GM06990 (cell line): Measurements from ENCODE around the gene GEN1.

ENCODE experiments used
- DNase-seq: peaks from one replicate; pipeline ENCODE4 v3.0.0-alpha.2; 2011; ENCODE audit not compliant: insufficient read length; ENCODE audit errors: extremely low read depth
- H3K27me3 ChIP-seq: replicated peaks from 2 replicates; pipeline ENCODE4 v1.6.0; 2011; ENCODE audit warnings: low read length; ENCODE audit not compliant: control insufficient read depth, insufficient read depth
- H3K36me3 ChIP-seq: 2 replicates; pipeline ENCODE4 v1.5.1; 2011; ENCODE audit warnings: low read length; ENCODE audit not compliant: control insufficient read depth, insufficient read depth
- H3K4me3 ChIP-seq: replicated peaks from 2 replicates; pipeline ENCODE4 v1.5.1; 2011; ENCODE audit warnings: low read depth, mild to moderate bottlenecking, control low read depth, low read length
- CTCF ChIP-seq: IDR thresholded peaks from 2 replicates; pipeline ENCODE4 v1.5.1; 2011; ENCODE audit warnings: low read length, control low read depth, mild to moderate bottlenecking, inconsistent platforms; ENCODE audit not compliant: insufficient read depth, poor library complexity, severe bottlenecking

The GEN1 gene

GRCh38 chr2:17795309-17795708 lies 41.4 kb downstream of the GEN1 start:
- no peaks in the 10 kb centered on the region for H3K27me3 ChIP-seq
- DNase-seq, result no peak
- no peak for TF ChIP-seq CTCF
- no peak overlapping the region for H3K4me3 ChIP-seq
- no peaks in the 10 kb centered on the region for H3K36me3 ChIP-seq

GRCh38 chr2:17798338-17798737 lies 44.4 kb downstream of the GEN1 start:
- TF ChIP-seq CTCF, result no peak
- Histone ChIP-seq H3K27me3 (no peaks in the 10 kb centered on the region), H3K36me3 (no peaks in the 10 kb centered on the region), H3K4me3 (no peak overlapping the region)
- DNase-seq, result no peak

DNA sequence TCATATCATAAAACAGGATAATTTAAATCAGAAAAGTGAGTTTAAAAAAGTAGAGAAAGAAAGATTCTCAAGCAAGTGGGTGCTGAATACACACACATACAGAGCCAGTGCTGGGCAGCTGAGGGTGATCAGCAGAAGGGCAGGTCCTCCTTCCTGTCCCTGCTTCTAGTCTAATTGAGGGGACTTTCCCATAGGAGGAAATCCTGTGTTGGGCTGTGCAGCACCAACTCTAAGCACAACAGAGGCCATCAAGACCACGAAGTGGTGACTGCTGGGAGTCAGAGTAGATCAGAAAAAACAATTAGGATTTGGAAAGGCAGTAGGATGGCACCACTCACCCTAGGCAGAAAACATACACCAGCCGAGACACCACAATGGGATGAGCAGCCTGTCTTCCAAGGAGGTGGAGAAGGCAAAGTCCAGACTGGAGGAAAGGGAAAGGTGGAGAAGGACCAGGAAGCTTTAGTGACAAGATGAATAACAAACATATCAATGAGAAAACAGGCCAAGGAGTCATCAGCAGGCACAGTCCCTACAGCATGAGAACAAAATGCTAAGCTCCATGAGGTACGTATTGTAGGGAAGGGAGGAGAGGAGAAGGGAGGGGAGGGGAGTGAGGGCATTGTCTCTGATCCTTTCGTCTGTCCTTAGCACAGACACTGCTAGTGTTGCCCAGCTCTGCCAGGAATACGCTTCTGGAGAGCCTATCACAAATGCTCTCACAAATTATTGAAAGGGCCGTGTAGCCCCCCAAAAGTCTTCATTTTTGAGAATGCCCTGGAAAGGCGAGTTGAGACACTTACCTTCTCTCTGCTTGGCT lies 45.6 kb downstream of the GEN1 start:
- Histone ChIP-seq H3K4me3 (no peak overlapping the region), H3K27me3 (no peaks in the 10 kb centered on the region), H3K36me3 (no peaks in the 10 kb centered on the region)
- DNase-seq, result no peak
- TF ChIP-seq CTCF, result no peak

DNA sequence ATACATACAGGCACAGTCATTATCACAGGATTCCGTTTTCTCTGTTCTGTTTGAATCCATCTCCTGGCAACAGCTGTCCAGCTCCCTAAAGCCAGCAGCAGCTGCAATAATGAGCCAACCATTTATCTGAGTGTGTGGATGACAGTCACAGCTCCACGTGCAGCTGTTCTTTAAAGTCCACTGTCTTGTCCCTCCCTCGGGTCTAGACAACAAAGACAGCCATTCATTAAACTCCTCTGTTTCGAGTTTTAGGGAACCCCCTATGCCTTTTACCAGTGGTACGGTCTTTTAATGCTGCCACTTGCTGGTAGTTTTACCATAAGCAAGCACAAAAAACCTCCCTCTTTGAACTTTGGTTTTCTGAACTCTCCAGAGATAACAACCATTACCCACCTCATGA lies 46.3 kb downstream of the GEN1 start:
- no peaks in the 10 kb centered on the region for H3K27me3 ChIP-seq
- H3K36me3 ChIP-seq, result no peaks in the 10 kb centered on the region
- H3K4me3 ChIP-seq, result no peak overlapping the region
- TF ChIP-seq CTCF, result no peak
- DNase-seq, result no peak

DNA sequence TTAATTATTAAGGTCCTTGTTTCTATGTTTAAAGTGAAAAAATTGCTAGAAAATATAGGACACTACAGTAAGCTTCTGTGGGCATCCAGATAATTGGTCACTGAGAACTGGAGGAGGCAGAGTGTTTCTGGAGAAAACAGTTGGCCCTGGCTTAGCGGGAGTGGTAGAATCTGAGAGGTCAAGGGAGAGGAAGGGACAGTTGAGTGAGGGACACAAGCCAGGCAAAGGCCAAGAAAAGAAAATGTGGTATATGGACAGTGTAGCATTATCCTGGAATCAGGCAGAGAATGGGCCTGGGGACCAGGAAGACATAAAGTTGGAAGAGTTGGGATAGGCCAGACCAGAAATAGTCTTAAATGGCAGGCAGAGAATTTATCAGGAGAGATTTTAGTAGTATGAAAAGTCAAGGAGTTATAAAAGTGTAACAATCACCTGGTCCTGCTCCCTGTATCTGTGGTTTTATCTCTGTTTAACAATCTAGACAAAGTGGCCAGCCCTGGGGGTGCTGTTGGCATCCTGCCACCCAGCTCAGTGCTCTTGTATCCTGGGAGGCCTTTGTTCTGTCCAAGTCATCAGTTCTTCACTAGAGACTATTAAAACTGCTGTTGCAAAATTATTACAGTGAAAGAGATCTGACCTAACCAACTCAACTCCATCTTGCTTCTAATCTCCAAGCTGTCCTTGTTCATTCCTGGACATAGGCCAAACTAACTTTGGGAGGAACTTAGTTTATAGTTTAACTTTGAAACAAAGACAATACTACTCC lies 46.9 kb downstream of the GEN1 start:
- Histone ChIP-seq H3K4me3 (no peak overlapping the region), H3K27me3 (no peaks in the 10 kb centered on the region), H3K36me3 (no peaks in the 10 kb centered on the region)
- DNase-seq, result no peak
- no peak for TF ChIP-seq CTCF
